ENCODE results near the gene HDGFL2.
"Not testable (repeated sequence)": the region's sequence is repeated elsewhere in the genome, so short reads cannot be mapped to it uniquely, and the experiment has no call there.

The HDGFL2 gene

GRCh38 chr19:4516939-4517300 is 44.8 kb downstream of the HDGFL2 start:
- DNase-seq, result no peak

DNA sequence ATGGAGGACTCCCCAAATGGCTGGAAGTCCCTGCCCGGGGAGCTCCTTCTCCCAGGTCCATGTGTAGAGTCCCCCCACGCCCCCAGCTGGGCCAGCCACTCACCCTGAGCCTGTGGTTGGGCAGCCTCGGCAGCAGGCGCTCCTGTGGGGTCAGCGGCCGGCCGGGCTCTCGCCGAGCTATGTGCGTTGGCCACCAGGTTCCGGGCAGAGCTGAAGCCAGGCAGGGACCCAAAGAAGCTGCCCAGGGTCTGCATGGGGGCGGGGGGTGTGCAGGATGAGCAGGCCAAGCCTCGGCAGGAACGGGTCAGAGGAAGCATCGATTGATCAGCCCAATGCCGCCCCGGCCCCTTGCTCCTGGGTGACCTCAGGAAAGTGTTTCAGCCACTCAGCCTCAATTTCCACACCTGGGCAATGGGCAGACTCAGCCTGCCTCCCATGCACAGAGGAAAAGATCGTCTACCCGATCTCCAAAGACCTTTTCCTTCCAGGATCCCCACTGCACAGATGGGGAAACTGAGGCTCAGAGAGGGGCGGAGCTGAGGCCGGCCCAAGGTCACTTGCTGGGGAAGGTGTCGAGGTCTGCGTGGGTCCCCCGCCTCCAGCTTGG is 45.5 kb downstream of the HDGFL2 start:
- DNase-seq, result no peak

GRCh38 chr19:4518345-4519171 is 46.5 kb downstream of the HDGFL2 start, which contains the start of gene PLIN4:
Gene PLIN4, minus strand, starts transcription at chr19:4518486. Its CDS starts 214 bp downstream, at chr19:4518272.
- DNase-seq, result no peak

- DNase-seq, result no peak
Measured at GRCh38 chr19:4519172-4519496, 47.0 kb downstream of the HDGFL2 start.

- no peak for DNase-seq
Measured at GRCh38 chr19:4519521-4520277, 47.6 kb downstream of the HDGFL2 start.

GRCh38 chr19:4521170-4521887 is 49.2 kb downstream of the HDGFL2 start:
- no peak for DNase-seq

- no peak for DNase-seq
Measured at GRCh38 chr19:4521888-4522242, 49.8 kb downstream of the HDGFL2 start.

DNA sequence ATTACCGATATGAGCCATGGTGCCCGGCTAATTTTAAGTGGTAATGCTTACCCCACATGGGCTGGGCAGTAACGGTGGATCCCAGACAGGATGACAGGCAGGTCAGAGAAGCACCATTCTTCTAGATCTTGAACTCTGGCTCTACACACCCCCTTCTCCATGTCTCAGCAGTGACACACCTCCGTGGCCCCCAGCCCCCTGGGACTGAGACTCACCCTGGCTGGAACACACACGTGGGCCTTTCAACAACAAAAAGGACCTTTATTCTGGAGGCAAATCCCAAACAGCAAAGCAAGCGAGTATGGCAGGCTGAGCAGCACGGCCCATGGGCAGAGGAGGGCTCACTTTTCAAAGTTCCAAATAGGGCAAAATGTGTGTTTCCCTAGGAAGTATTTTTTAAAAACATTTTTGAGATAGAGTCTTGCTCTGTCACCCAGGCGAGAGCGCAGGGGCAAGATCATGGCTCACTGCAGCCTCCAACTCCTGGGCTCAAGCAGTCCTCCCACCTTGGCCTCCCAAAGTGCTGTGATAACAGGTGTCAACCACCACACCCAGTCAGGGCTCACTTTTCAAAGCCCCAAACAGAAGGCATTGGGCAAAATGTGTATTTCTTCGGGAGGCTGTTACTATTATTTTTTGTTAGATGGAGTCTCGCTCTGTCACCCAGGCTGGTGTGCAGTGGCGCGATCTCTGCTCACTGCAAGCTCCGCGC is 50.4 kb downstream of the HDGFL2 start:
- no peak for DNase-seq

DNA sequence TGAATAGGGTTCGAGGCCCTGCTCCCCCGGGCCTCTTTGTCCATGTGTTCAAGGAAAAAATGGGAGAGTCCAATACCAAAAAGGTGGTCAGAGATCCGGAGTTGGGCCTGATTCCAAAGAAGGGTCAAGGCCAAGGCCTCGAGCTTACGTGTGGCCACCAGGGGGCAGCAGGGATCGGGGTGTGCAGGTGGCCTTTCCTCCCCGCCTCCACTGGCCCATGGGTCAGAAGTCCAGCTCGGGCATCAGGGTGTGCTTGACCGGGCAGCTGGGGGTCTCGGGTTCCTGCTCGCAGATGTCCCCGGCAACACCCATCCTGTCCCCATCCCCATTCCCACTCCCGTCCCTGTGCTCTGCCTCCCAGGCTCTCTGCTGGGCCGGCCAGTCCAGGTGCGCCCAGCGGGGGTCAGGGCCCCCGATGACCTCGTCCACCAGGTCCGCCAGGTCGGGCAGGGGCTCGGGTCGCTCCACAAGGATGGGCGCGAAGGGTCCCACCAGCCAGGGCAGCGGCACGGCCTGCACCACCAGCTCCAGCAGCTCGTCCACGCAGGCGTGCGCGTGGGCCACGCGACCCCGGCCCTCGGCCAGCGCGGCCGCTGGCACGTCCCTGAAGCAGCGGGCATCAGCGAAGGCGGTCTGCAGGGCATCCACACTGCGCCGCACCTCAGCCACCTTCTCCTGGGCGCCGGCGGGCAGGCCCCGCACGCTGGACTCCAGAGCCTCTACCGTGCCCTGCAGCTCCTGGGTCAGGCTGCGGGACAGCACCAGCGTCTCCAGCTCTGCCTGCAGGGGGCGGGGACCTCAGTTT is 51.4 kb downstream of the HDGFL2 start:
- DNase-seq, result peak in 1 of 2 experiments; percentile 24

- peak in 1 of 2 experiments; percentile 25 for DNase-seq
Measured at GRCh38 chr19:4524808-4525562, 52.9 kb downstream of the HDGFL2 start.

DNA sequence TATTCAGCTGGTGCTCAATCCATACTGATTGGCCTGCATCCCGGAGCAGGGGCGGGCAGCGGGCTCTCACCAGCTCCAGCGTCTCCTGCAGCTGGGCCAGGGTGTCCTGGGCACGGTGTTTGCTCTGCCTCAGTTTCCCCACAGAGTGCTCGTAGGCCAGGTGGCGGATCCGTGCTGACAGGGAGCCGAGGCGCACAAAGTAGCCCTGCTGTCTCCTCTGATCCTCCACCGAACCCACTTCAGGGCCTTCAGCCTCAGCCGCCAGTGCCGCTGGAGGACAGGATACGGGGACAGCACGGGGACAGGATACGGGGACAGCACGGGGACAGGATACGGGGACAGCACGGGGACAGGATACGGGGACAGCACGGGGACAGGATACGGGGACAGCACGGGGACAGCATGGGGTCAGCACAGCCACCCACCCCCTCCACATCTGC is 53.5 kb downstream of the HDGFL2 start:
- DNase-seq, result no peak

GRCh38 chr19:4527377-4527776 is 55.3 kb downstream of the HDGFL2 start:
- not testable (repeated sequence) for DNase-seq

DNA sequence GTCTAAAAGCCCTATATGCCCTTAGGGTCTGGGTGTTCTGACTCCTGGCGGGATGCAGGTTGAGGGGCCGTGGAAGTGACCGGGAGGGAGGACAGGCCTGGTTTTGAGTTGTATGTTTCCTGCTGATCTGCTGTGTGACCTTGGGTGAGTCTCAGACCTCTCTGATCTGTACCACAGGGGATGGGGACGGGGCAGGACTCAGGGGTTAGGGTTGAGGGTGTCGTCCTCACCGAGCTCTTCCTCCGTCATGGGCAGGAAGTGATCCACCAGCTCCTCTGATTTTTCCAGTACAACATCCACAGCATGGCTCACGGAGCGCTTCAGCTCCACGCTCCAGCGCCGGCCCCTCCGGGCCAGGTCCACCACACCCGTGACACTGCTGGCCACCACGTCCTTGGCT is 56.7 kb downstream of the HDGFL2 start:
- DNase-seq, result no peak

DNA sequence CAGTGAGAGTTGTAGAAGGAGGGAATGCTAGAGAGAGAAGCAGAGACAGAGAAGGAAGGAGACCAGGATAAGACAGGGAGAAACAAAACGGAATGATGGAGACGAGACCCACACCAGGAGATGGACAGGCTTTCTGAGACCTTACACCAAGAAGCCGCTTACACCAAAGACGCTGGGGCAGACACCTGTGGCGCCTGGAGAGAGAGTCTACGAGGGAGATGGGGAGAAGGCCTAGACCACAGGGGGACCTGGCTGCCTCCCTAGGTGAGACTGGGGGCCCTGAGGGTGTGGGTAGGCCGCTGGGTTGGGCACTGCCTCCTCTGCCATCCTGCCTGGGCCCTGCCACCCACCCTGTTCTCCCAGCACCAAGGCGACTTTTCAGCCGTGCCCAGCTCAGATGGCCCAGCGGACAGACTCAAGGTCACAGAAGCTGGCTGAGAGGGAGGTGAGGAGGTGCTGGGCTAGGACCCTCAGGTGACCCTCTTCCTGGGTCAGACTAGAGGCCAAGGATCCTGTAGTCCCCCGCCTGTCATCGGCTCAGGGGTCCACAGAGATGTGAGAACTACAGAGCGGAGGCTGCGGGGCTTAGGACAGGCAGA is 57.9 kb downstream of the HDGFL2 start:
- DNase-seq, result no peak

- DNase-seq, result no peak
Measured at GRCh38 chr19:4531562-4532165, 59.6 kb downstream of the HDGFL2 start.

DNA sequence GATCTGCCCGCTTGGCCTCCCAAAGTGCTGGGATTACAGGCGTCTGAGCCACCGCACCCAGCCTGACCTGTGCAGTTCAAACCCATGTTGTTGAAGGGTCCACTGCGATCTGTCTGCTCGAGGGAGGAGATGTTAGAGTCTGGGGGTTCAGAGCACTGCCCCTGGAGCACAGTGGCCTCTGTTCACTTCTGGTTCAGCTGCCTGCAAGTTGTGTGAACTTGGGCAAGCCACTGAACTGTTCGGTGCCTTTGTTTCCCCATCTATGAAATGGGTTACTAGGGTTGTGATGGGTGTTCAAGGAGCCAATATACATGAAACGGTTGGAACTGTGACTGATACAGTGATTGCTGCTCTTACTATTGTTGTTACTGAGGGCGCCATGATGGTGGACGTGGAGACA is 61.2 kb downstream of the HDGFL2 start:
- no peak for DNase-seq

DNA sequence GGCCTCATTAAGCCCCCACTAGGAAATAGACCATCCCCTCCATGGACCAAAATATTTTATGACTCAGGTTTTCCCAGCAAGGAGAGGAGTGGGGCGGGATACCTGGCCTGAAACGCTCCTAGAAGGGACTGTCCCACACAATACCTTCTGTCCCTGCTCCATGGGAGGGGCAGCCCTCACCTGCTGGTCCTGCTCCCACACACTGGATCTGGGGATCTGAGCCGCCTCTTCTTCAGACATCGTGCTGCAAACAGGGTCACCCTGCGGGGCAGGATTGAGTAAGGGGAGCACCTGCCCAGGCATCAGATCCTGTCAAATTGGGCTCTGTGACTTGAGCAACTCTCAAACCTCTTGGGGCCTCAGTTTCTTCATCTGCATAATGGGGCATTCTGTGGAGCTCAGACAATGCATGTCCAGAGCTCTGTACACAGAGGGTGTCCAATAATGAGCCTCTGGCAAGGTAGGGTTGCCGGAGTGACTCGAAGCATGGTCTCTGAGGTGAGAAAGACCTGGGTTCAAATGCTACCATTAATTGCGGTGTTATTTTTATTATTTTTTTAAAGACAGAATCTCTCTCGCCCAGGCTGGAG is 61.8 kb downstream of the HDGFL2 start:
- DNase-seq, result no peak

- peak; percentile 26 to 77 for DNase-seq
Measured at GRCh38 chr19:4534836-4535658, 63.0 kb downstream of the HDGFL2 start, which contains the start of gene PLIN5. Gene PLIN5, minus strand, starts transcription at chr19:4535224. Its CDS starts 1,150 bp downstream, at chr19:4534074.

DNA sequence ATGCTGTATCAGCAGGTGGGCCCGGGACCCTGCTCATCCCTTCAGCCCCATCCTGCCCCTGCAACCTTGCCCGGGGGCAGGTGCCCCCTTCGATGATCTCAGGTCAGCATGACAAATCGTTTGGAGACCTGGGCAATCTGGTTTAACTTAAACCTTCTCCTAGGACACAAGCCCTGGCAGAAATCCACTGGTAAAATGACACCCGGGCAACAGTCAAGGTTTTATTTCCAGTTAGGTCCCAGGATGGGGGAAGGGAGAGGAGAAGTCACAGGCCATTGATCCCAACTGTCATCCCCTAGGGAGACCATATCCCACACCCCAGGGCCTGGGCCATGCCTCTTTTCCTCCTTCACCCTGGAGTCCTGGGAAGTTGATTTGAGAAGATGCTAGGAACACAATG is 64.7 kb downstream of the HDGFL2 start:
- peak; percentile 75 to 82 for DNase-seq

Measured in NCI-H526 (cell line).